ENCODE data around the gene CRYBB3.
"Not testable (repeated sequence)": the region's sequence is repeated elsewhere in the genome, so short reads cannot be mapped to it uniquely, and the experiment has no call there.

The CRYBB3 gene

DNA sequence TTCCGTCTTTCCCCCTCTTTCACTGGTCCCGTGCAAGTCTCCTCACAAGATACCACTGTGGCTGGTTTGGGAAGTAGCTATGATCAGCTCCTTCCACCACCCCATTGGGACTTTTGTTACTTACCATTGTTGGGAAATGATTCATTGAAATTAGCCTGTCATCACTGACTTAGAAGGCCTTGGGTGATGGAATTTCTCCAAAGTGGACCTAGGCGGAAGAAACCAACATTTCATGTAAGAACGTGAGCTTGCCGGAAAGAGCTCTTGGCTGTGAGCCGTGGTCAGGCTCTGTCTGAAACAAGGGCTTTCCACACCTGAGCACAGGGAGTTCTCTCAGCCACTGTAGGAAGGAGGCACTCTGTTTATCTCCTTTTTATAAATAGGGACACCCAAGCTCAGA lies 23.5 kb upstream of the CRYBB3 start:
- Histone ChIP-seq H3K27me3 (ENCODE audit: control insufficient read depth, insufficient read depth, low read length, poor library complexity, severe bottlenecking) (no peaks in the 10 kb centered on the region), H3K27ac (ENCODE audit: insufficient read depth, low read depth, low read length, poor library complexity, severe bottlenecking) (no peak overlapping the region), H3K9me3 (ENCODE audit: control insufficient read depth, low read length) (no peaks in the 10 kb centered on the region), H3K4me1 (ENCODE audit: control insufficient read depth, insufficient read depth, low read length) (no peaks in the 10 kb centered on the region), H3K4me3 (ENCODE audit: insufficient read depth, low read depth, low read length) (no peak overlapping the region), H3K36me3 (ENCODE audit: control insufficient read depth, insufficient read depth, low read length) (peaks cover 20% of the 10 kb centered on the region)
- 97% methylated on average over 6 of the region's 6 CpGs for WGBS, 2 experiments

DNA sequence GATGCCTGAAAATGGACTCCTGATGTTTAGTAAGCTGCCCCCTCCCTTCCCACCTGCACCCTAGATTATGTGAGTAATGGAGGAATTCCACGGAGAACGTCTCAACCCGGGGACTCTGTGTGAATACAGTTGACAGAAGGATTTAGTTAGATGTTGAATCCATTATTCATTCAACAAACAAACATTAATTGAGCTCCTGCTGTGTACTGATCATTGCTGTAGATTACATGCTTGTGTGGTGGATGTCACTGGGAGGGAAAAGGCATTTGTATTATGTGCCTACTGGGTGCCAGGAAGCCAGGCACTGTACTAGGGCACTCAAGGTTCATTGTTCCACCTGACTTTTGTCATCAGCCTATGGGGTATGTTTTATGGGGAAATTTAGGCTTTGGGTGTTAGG lies 22.9 kb upstream of the CRYBB3 start:
- peaks cover 20% of the 10 kb centered on the region for H3K36me3 ChIP-seq (ENCODE audit: control insufficient read depth, insufficient read depth, low read length)
- H3K9me3 ChIP-seq (ENCODE audit: control insufficient read depth, low read length), result no peaks in the 10 kb centered on the region

DNA sequence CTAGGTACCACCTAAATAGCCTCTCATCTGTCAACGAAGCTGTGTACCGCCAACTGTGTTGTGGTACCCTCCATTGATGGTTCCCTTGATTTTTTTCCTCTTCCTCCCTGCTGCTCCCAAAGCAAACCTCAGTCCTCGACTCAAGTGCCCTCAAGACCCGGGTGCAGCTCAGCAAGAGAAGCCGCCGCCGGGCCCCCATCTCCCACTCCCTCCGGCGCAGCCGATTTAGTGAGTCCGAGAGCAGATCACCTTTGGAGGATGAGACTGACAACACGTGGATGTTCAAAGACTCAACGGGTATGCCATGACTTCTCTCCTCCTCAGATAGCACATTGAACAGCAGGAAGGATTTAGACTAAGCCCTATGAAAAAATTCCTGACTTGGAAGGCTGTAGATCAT lies 22.4 kb upstream of the CRYBB3 start:
- Histone ChIP-seq H3K4me3 (ENCODE audit: insufficient read depth, low read depth, low read length) (no peak overlapping the region), H3K4me1 (ENCODE audit: control insufficient read depth, insufficient read depth, low read length) (no peaks in the 10 kb centered on the region), H3K9me3 (ENCODE audit: control insufficient read depth, low read length) (no peaks in the 10 kb centered on the region), H3K27me3 (ENCODE audit: control insufficient read depth, insufficient read depth, low read length, poor library complexity, severe bottlenecking) (no peaks in the 10 kb centered on the region), H3K27ac (ENCODE audit: insufficient read depth, low read depth, low read length, poor library complexity, severe bottlenecking) (no peak overlapping the region), H3K36me3 (ENCODE audit: control insufficient read depth, insufficient read depth, low read length) (peaks cover 20% of the 10 kb centered on the region)
- 95 to 97% methylated on average over 13 of the region's 13 CpGs for WGBS, 2 experiments

More for the DNA sequence above, 22.9 kb upstream of the CRYBB3 start:
- no peak overlapping the region for H3K27ac ChIP-seq (ENCODE audit: insufficient read depth, low read depth, low read length, poor library complexity, severe bottlenecking)
- H3K4me1 ChIP-seq (ENCODE audit: control insufficient read depth, insufficient read depth, low read length), result no peaks in the 10 kb centered on the region
- no peaks in the 10 kb centered on the region for H3K27me3 ChIP-seq (ENCODE audit: control insufficient read depth, insufficient read depth, low read length, poor library complexity, severe bottlenecking)
- no peak overlapping the region for H3K4me3 ChIP-seq (ENCODE audit: insufficient read depth, low read depth, low read length)
- 100% methylated on average over 3 of the region's 3 CpGs; no CpG with 5 or more reads in 1 of the 2 experiments for WGBS, 2 experiments

DNA sequence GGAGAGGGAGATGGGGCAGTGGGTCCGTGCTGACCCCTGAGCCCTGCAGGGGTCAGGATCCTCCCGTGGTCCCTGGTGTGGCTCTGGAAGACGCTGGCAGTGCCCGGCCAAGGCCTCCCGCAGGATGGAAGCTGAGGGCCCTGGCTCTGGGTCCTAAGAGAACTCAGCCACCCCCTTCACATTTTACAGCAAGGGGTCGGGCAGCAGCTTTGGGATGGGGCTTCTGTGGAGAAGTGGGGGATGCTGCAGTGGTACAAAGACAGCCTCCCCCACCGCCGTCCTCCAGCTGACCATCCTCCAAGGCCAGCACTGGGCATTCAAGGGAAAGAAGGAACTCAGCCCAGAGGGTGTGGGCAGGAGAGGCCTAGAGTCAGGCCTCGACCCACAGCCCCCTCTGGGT lies 21.8 kb upstream of the CRYBB3 start:
- peaks cover 20% of the 10 kb centered on the region for H3K36me3 ChIP-seq (ENCODE audit: control insufficient read depth, insufficient read depth, low read length)

DNA sequence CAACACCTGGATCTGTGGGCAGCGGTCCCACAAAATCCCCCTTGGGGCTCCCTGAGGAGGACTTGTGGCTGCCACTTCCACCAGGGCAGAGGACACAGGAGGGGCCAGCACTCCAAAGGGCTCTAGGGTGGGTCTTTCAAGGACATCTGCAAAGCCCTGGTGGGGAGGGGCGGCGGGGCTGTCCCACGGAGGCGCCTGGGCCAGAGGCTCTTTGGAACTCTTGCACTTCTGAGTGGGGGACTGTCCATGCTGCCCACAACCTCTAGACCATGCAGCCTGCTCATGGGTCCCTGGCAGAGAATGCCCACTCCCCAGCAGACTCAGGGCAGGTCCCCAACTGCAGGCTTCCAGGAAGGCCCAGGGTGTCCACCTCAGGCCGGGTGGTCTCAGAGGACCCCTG lies 21.3 kb upstream of the CRYBB3 start:
- WGBS, 2 experiments, result 85 to 91% methylated on average over 6 of the region's 6 CpGs
- not testable (repeated sequence) for H3K27ac ChIP-seq (ENCODE audit: insufficient read depth, low read depth, low read length, poor library complexity, severe bottlenecking)
- peaks cover 20% of the 10 kb centered on the region for H3K36me3 ChIP-seq (ENCODE audit: control insufficient read depth, insufficient read depth, low read length)

More for the DNA sequence above, 21.8 kb upstream of the CRYBB3 start:
- Histone ChIP-seq H3K27me3 (ENCODE audit: control insufficient read depth, insufficient read depth, low read length, poor library complexity, severe bottlenecking) (no peaks in the 10 kb centered on the region), H3K4me3 (ENCODE audit: insufficient read depth, low read depth, low read length) (no peak overlapping the region), H3K27ac (ENCODE audit: insufficient read depth, low read depth, low read length, poor library complexity, severe bottlenecking) (no peak overlapping the region), H3K4me1 (ENCODE audit: control insufficient read depth, insufficient read depth, low read length) (no peaks in the 10 kb centered on the region), H3K9me3 (ENCODE audit: control insufficient read depth, low read length) (no peaks in the 10 kb centered on the region)
- 93 to 95% methylated on average over 9 of the region's 9 CpGs for WGBS, 2 experiments

DNA sequence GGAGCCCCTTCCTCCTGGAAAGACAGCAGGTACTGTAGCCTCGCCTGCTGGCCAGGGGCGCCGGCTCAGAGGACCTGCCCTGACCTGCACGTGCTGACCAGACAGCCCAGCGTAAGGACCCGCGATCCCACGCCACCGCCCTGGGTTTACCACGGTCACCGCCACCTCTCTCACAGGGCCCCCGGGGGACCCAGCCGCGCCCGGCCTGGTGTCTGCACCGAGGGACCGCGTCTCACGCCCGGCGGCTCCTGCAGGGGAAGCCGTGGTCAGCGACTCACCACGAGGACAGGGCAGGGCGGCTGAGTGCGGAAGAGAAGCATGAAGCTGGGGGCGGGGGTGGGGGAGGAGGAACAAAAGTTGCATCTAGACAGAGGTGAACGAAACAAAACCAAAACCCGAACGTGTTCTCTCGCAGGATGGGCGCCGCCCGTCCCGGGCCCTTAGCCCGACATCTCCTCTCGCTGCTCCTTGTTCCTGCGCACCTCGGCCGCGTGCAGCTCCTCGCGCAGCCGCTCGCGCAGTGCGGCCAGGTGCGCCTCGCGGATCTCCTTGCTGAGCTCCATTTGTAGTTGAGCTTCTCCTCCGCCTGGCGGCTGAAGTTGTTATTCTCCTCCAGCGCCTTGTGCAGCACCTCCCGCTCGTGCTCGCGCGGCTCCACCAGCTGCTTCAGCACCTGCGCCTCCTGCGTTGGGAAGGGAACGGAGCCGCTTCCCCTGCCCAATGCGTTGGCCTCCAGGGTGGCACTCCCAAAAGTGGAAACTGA lies 20.6 kb upstream of the CRYBB3 start:
- not testable (repeated sequence) for H3K4me1 ChIP-seq (ENCODE audit: control insufficient read depth, insufficient read depth, low read length); H3K4me3 ChIP-seq (ENCODE audit: insufficient read depth, low read depth, low read length); H3K9me3 ChIP-seq (ENCODE audit: control insufficient read depth, low read length); H3K27ac ChIP-seq (ENCODE audit: insufficient read depth, low read depth, low read length, poor library complexity, severe bottlenecking); H3K27me3 ChIP-seq (ENCODE audit: control insufficient read depth, insufficient read depth, low read length, poor library complexity, severe bottlenecking)
- peaks cover 19% of the 10 kb centered on the region for H3K36me3 ChIP-seq (ENCODE audit: control insufficient read depth, insufficient read depth, low read length)
- WGBS, 2 experiments, result 94 to 95% methylated on average over 43 to 46 of the region's 63 CpGs

More for the DNA sequence above, 21.3 kb upstream of the CRYBB3 start:
- H3K4me3 ChIP-seq (ENCODE audit: insufficient read depth, low read depth, low read length); H3K27me3 ChIP-seq (ENCODE audit: control insufficient read depth, insufficient read depth, low read length, poor library complexity, severe bottlenecking); H3K9me3 ChIP-seq (ENCODE audit: control insufficient read depth, low read length); H3K4me1 ChIP-seq (ENCODE audit: control insufficient read depth, insufficient read depth, low read length): not testable (repeated sequence)

DNA sequence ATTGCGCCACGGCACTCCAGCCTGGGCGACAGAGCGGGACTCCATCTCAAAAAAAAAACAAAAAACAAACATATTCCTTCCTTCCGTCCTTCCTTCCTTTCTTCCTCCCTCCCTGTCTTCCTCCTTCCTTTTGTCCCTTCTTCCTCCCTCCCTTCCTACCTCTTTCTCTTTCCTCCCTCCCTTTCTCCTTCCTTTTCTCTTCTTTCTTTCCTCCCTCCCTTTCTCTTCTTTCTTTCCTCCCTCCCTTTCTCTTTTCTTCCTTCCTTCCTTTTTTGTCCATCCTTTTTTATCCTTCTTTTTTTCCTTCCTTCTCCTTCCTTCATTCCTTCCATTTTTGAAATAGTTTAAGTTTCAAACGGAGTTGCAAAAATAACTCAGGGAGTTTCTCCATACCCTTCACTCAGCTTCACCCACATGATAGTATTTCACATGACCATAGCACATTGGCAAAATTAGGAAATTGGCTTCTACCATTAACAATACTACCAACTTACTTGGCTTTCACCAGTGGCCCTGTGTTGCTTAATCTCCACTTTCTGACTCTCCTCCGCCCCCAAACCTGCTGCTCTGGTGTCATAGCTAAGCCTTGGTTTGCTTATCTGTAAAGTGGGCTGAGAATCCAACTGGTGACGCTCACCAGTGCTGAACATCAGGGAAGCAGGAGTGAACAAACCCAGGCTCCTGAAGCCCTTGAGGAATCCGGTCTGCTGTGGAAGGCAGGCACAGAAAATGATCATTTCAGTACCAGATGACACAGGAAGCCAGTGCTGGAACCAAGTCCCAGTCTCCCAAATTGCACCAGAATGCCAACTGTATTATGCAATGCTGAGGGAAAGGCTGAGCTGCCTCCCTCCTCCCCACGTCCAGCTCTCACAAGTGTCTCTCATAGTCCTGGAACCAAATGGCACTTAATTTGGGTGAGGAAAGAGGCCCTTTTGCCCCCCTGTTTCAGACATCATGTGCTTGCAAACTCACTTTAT lies 17.2 kb upstream of the CRYBB3 start:
- H3K27me3 ChIP-seq (ENCODE audit: control insufficient read depth, insufficient read depth, low read length, poor library complexity, severe bottlenecking), result no peaks in the 10 kb centered on the region
- H3K4me3 ChIP-seq (ENCODE audit: insufficient read depth, low read depth, low read length), result no peak overlapping the region
- WGBS, 2 experiments, result 87 to 89% methylated on average over 9 of the region's 10 CpGs
- H3K9me3 ChIP-seq (ENCODE audit: control insufficient read depth, low read length), result no peaks in the 10 kb centered on the region
- no peak overlapping the region for H3K27ac ChIP-seq (ENCODE audit: insufficient read depth, low read depth, low read length, poor library complexity, severe bottlenecking)
- H3K36me3 ChIP-seq (ENCODE audit: control insufficient read depth, insufficient read depth, low read length), result peaks cover 7% of the 10 kb centered on the region
- no peaks in the 10 kb centered on the region for H3K4me1 ChIP-seq (ENCODE audit: control insufficient read depth, insufficient read depth, low read length)

DNA sequence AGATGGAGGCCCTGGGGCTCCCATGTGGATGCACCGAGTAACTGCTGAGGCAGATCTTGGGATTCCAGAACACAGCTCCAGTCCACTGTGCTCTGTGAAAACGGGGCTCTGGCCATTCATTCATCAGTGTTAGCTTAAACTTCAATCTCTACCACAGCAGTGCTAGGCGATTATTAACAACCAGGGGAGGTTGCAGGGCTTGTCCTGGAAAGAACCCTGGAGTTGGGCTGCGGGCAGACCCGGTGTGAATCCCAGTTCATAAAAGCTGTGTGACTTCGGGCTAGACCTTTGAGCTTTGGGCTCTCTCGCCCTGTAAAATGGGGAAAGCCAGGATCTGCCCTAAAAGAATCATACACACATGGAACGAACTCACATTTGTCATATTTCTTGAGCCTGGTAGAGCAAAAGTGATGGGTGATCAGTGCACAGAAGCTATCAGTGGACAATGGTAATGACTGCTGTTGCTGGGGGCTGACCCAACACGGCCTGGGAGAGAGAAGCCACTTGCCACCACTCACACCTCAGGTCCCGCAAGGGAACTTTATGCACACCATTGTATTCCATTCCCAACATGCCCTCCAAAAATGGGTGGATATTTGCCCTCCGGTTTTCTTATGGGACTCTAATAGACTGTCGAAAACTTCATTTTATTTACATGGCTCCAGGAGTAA lies 15.6 kb upstream of the CRYBB3 start:
- H3K27me3 ChIP-seq (ENCODE audit: control insufficient read depth, insufficient read depth, low read length, poor library complexity, severe bottlenecking), result no peaks in the 10 kb centered on the region
- H3K36me3 ChIP-seq (ENCODE audit: control insufficient read depth, insufficient read depth, low read length), result peaks cover 7% of the 10 kb centered on the region
- WGBS, 2 experiments, result 91 to 93% methylated on average over 12 of the region's 12 CpGs
- H3K27ac ChIP-seq (ENCODE audit: insufficient read depth, low read depth, low read length, poor library complexity, severe bottlenecking), result no peak overlapping the region
- no peak overlapping the region for H3K4me3 ChIP-seq (ENCODE audit: insufficient read depth, low read depth, low read length)
- no peaks in the 10 kb centered on the region for H3K9me3 ChIP-seq (ENCODE audit: control insufficient read depth, low read length)
- no peaks in the 10 kb centered on the region for H3K4me1 ChIP-seq (ENCODE audit: control insufficient read depth, insufficient read depth, low read length)

DNA sequence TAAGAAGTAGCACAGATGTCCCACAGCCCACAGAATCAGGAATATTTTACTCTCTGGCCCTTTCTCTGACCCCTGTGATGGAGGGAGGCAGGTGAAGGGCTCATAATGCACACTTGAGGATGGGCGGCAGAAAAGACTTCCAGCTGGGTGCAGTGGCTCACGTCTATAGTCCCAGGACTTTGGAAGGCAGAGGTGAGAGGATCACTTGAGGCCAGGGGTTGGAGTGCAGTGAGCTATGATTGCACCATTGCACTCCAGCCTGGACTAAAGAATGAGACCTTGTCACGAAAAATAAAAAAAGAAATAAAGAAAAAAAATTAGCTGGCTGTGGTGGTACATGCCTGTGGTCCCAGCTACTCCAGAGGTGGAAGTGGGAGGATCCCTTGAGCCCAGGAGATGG lies 13.5 kb upstream of the CRYBB3 start:
- H3K4me3 ChIP-seq (ENCODE audit: insufficient read depth, low read depth, low read length), result no peak overlapping the region
- H3K27me3 ChIP-seq (ENCODE audit: control insufficient read depth, insufficient read depth, low read length, poor library complexity, severe bottlenecking), result no peaks in the 10 kb centered on the region
- no peak overlapping the region for H3K27ac ChIP-seq (ENCODE audit: insufficient read depth, low read depth, low read length, poor library complexity, severe bottlenecking)
- H3K36me3 ChIP-seq (ENCODE audit: control insufficient read depth, insufficient read depth, low read length), result peaks cover 5% of the 10 kb centered on the region
- WGBS, 2 experiments, result 91 to 92% methylated on average over 3 of the region's 3 CpGs
- H3K9me3 ChIP-seq (ENCODE audit: control insufficient read depth, low read length), result no peaks in the 10 kb centered on the region
- H3K4me1 ChIP-seq (ENCODE audit: control insufficient read depth, insufficient read depth, low read length), result no peaks in the 10 kb centered on the region

DNA sequence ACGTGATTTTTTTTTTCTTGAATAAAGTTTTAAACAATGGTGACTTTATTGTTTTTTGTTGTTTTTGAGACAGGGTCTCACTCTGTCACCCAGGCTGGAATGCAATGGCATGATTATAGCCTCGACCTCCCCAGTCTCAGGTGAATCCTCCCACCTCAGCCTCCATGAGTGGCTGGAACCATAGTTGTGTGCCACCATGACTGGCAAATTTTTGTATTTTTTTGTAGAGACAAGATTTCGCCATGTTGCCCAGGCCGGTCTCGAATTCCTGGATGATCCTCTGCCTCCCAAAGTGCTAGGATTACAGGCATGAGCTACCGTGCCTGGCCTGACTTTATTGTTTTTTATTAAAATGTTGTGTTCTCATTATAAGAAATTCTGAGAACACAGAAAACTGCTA lies 12.2 kb upstream of the CRYBB3 start:
- Histone ChIP-seq H3K27me3 (ENCODE audit: control insufficient read depth, insufficient read depth, low read length, poor library complexity, severe bottlenecking) (no peaks in the 10 kb centered on the region), H3K27ac (ENCODE audit: insufficient read depth, low read depth, low read length, poor library complexity, severe bottlenecking) (no peak overlapping the region), H3K9me3 (ENCODE audit: control insufficient read depth, low read length) (no peaks in the 10 kb centered on the region), H3K4me3 (ENCODE audit: insufficient read depth, low read depth, low read length) (no peak overlapping the region), H3K4me1 (ENCODE audit: control insufficient read depth, insufficient read depth, low read length) (no peaks in the 10 kb centered on the region), H3K36me3 (ENCODE audit: control insufficient read depth, insufficient read depth, low read length) (peaks cover 5% of the 10 kb centered on the region)
- WGBS, 2 experiments, result 88 to 95% methylated on average over 6 of the region's 6 CpGs
